Hepatocyte (in vitro differentiated cells): ENCODE data around the gene DPF3. TPM values are rescaled to one million over a fixed set of nuclear protein-coding genes. Genes with fewer than 3 reads are reported as not detected.

ENCODE experiments used
- DNase-seq: peaks from one replicate; pipeline ENCODE4 v3.0.0-alpha.2; 2016; ENCODE audit warnings: low spot score
- H2AFZ ChIP-seq: fragments of 200-600 bp; sonication (generic); 2 replicates; pipeline ENCODE4 v1.6.0; 2016; ENCODE audit warnings: antibody characterized with exemption, mild to moderate bottlenecking
- H3K27ac ChIP-seq: fragments of 200-600 bp; sonication (generic); 2 replicates; pipeline ENCODE4 v1.5.1; 2016; ENCODE audit warnings: mild to moderate bottlenecking
- H3K27me3 ChIP-seq: fragments of 200-600 bp; sonication (generic); 2 replicates; pipeline ENCODE4 v1.6.1; 2016
- H3K36me3 ChIP-seq: fragments of 200-600 bp; sonication (generic); replicated peaks from 2 replicates; pipeline ENCODE4 v1.5.1; 2016; ENCODE audit warnings: low read depth; ENCODE audit not compliant: insufficient read depth
- H3K4me1 ChIP-seq: fragments of 200-600 bp; sonication (generic); 2 replicates; pipeline ENCODE4 v1.5.1; 2016; ENCODE audit warnings: mild to moderate bottlenecking, moderate library complexity; ENCODE audit not compliant: insufficient read depth
- H3K4me2 ChIP-seq: fragments of 200-600 bp; sonication (generic); 2 replicates; pipeline ENCODE4 v1.6.0; 2016
- H3K4me3 ChIP-seq: fragments of 200-600 bp; sonication (generic); 2 replicates; pipeline ENCODE4 v1.5.1; 2016; ENCODE audit warnings: mild to moderate bottlenecking
- H3K79me2 ChIP-seq: fragments of 200-600 bp; sonication (generic); 2 replicates; pipeline ENCODE4 v1.6.0; 2017; ENCODE audit warnings: mild to moderate bottlenecking
- H3K9me2 ChIP-seq: fragments of 200-600 bp; sonication (generic); replicated peaks from 2 replicates; pipeline ENCODE4 v1.6.0; 2017; ENCODE audit warnings: mild to moderate bottlenecking; ENCODE audit not compliant: insufficient read depth
- H3K9me3 ChIP-seq: fragments of 200-600 bp; sonication (generic); 2 replicates; pipeline ENCODE4 v1.5.1; 2016; ENCODE audit warnings: low read depth, mild to moderate bottlenecking
- H4K20me1 ChIP-seq: fragments of 200-600 bp; sonication (generic); 2 replicates; pipeline ENCODE4 v1.6.0; 2016; ENCODE audit warnings: mild to moderate bottlenecking; ENCODE audit not compliant: insufficient read depth, poor library complexity, severe bottlenecking
- CTCF ChIP-seq: fragments of 200-600 bp; sonication (generic); IDR thresholded peaks from 2 replicates; pipeline ENCODE4 v1.5.1; 2016; ENCODE audit warnings: antibody characterized with exemption, mild to moderate bottlenecking; ENCODE audit not compliant: poor library complexity
- EZH2 ChIP-seq: fragments of 200-600 bp; sonication (generic); IDR thresholded peaks from 2 replicates; pipeline ENCODE4 v1.6.1; 2016; ENCODE audit warnings: antibody characterized with exemption, mild to moderate bottlenecking, borderline replicate concordance
- EZH2phosphoT487 ChIP-seq: fragments of 200-600 bp; sonication (generic); IDR thresholded peaks from one replicate; pipeline ENCODE4 v1.6.1; 2018; ENCODE audit warnings: antibody characterized with exemption, mild to moderate bottlenecking, low read depth, moderate library complexity; ENCODE audit not compliant: unreplicated experiment, severe bottlenecking
- whole genome bisulfite sequencing: methylation state at CpG from one replicate; pipeline ENCODE4 v1.1.6; 2016; ENCODE audit warnings: low lambda C conversion rate; ENCODE audit errors: missing lambda C conversion rate; 5-methylcytosine and 5-hydroxymethylcytosine counted together
- polyA plus RNA-seq: library from polyadenylated mRNA; unstranded; fragments of >200 nt; fragmentation: Nextera tagmentation; extraction: Ambion mirVana; gene quantifications from 2 replicates; pipeline ENCODE4 v1.2.1, GENCODE V29; 2016
- total RNA-seq: library from RNA; depleted of rRNA; stranded (reverse); fragments of >200 nt; gene quantifications from 2 replicates; pipeline ENCODE4 v1.2.3, GENCODE V29; 2014

Gene DPF3
- total and polyA plus RNA-seq, 2 experiments from 2014 or later: 0.21 to 0.47 TPM

- Histone ChIP-seq H3K9me3 (no peaks in the 10 kb centered on the region), H3K9me2 (no peaks in the 10 kb centered on the region), H3K79me2 (no peaks in the 10 kb centered on the region), H2AFZ (no peak overlapping the region), H3K27ac (no peak overlapping the region), H3K4me3 (no peak overlapping the region), H3K36me3 (no peaks in the 10 kb centered on the region), H4K20me1 (no peaks in the 10 kb centered on the region), H3K4me2 (no peak overlapping the region), H3K4me1 (no peaks in the 10 kb centered on the region), H3K27me3 (no peaks in the 10 kb centered on the region)
- 89% methylated on average over 3 of the region's 3 CpGs for WGBS
- TF ChIP-seq EZH2 (no peak), EZH2phosphoT487 (no peak), CTCF (no peak)
- DNase-seq: no peak
Measured at GRCh38 chr14:72868500-72868899, 25.4 kb downstream of the DPF3 start.

- Histone ChIP-seq H3K27ac (no peak overlapping the region), H3K4me1 (no peaks in the 10 kb centered on the region), H3K79me2 (no peaks in the 10 kb centered on the region), H3K9me2 (no peaks in the 10 kb centered on the region), H4K20me1 (no peaks in the 10 kb centered on the region), H2AFZ (no peak overlapping the region), H3K36me3 (no peaks in the 10 kb centered on the region), H3K4me2 (no peak overlapping the region), H3K9me3 (no peaks in the 10 kb centered on the region), H3K4me3 (no peak overlapping the region), H3K27me3 (no peaks in the 10 kb centered on the region)
- no peak for DNase-seq
- WGBS: 88% methylated on average over 6 of the region's 6 CpGs
- TF ChIP-seq EZH2: no peak
- no peak for TF ChIP-seq CTCF
- no peak for TF ChIP-seq EZH2phosphoT487
Measured at GRCh38 chr14:72864712-72865365, 29.1 kb downstream of the DPF3 start.

- TF ChIP-seq CTCF (no peak), EZH2 (no peak)
Measured at GRCh38 chr14:72863216-72864006, 30.5 kb downstream of the DPF3 start.

More at GRCh38 chr14:72863216-72864006, 30.5 kb downstream of the DPF3 start:
- Histone ChIP-seq H4K20me1 (no peaks in the 10 kb centered on the region), H3K9me2 (no peaks in the 10 kb centered on the region), H2AFZ (no peak overlapping the region), H3K27ac (no peak overlapping the region), H3K79me2 (no peaks in the 10 kb centered on the region), H3K4me2 (no peak overlapping the region), H3K36me3 (no peaks in the 10 kb centered on the region), H3K27me3 (no peaks in the 10 kb centered on the region), H3K4me1 (no peaks in the 10 kb centered on the region), H3K4me3 (no peak overlapping the region), H3K9me3 (no peaks in the 10 kb centered on the region)
- DNase-seq: no peak
- 75% methylated on average over 7 of the region's 7 CpGs for WGBS
